T-helper 9 cell (primary cell): ENCODE measurements around the gene RPLP1.

ENCODE experiments used
- DNase-seq: peaks from one replicate; pipeline ENCODE4 v3.0.0-alpha.2; 2020

RPLP1 gene

GRCh38 chr15:69499521-69500211 is 47.0 kb downstream of the RPLP1 start:
- no peak for DNase-seq

- no peak for DNase-seq
Measured at GRCh38 chr15:69500339-69500738, 47.7 kb downstream of the RPLP1 start.

DNA sequence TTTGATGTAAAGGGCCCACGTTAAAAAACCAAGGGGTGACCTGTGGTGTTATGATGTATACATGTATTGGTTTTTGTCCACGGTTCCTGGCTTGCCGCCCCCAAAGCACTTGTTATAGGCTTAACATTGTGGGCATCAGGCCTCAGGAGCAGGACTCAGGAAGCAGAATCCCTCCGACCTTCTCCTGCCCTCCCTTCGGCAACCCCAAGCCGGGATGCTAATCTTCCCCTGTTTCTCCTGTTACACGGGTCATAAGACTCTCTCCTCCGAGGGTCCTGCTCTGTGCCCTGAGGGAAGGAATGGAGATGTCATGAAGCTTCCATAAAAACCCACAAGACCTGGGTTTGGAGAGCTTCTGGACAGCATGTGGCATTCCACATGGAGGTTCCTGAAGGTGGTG is 48.8 kb downstream of the RPLP1 start:
- no peak for DNase-seq

DNA sequence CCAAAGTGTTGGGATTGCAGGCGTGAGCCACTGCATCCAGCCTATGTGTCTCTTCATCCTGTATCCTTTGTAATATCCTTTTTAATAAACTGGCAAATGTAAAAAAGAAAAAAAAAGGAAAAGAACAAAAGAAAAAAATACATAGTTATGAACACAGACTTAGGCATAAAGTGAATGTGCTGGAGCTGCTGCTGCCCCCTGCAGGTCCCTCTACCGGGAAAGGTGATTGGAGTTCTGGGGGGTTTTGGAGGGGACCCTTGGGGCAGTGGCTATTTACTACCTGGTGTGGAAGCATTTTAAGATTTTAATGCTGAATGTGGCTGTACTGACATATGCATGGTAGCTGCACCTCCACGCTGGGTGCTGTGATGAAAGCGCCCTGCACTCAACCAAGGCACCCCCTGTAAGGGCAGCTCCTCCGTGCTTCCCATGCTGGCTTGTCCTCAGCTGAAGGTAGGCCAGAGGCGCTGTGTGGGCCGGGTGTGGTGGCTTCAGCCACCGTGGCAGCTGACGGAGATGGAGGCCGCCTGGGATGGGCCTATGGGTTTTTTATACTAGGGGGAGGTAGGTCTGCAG is 49.9 kb downstream of the RPLP1 start:
- no peak for DNase-seq

DNA sequence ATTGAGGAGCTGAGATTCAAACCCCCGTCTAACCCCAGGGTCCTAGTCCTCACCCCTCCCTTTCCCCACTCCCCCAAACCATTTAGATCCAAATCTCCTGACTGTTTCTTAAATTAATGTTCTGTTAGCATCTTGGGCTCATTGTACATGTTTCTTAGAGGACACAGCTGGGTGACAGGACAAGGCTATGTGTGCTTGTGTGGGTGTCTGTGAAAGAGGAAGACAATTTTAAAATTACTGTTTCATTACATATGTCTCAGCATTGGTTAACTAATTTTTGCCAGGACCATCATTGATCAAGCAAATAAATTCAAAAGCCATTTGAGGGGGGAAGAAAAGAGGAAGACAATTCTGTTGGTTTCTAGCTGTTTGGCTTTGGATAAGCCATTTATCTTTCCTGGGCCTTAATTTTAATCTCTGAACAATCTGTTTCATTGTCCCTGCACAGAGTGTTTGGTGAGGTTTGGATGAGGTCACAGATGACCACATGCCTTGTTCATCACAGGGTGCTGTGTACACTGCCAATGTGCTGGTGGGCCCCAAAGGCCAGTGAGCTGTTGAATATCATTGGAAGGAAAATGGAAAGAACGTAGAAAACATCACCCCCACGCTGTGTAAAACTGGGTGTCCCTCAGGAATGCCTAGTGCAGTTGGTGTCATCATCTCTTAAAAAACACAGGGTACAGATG is 51.9 kb downstream of the RPLP1 start:
- DNase-seq: no peak
